ENCODE measurements around the gene PLA2G4A. TPM values are rescaled to one million over a fixed set of nuclear protein-coding genes. Genes with fewer than 3 reads are reported as not detected.

Gene PLA2G4A
- total and polyA plus RNA-seq, 2 experiments from 2014 or later, result 1.1 to 3.8 TPM

GRCh38 chr1:186865857-186866256, 37.1 kb downstream of the PLA2G4A start:
- H3K36me3 Mint-ChIP-seq (ENCODE audit: low read depth), result no peaks in the 10 kb centered on the region
- no peak for ATAC-seq

More at GRCh38 chr1:186865857-186866256, 37.1 kb downstream of the PLA2G4A start:
- H3K4me3 Mint-ChIP-seq, result no peak overlapping the region
- TF ChIP-seq ZNF114 (CRISPR knock-in tag; IDR thresholded peaks at IDR 0.05), result no peak
- TF ChIP-seq EZH2phosphoT487 (IDR thresholded peaks at IDR 0.05; ENCODE audit: unreplicated experiment), result no peak
- TF ChIP-seq CTCF (conservative IDR thresholded peaks at IDR 0.05; ENCODE audit: low read depth in 2 of 2), result no peak
- no peak for TF ChIP-seq ETS1 (IDR thresholded peaks at IDR 0.05)
- TF ChIP-seq ZNF462 (CRISPR knock-in tag; IDR thresholded peaks at IDR 0.05), result no peak
- TF ChIP-seq STAT1 (IDR thresholded peaks at IDR 0.05; ENCODE audit: unreplicated experiment), result no peak
- no peak for TF ChIP-seq JUNB (IDR thresholded peaks at IDR 0.05; ENCODE audit: unreplicated experiment)
- no peak for TF ChIP-seq ZNF331 (CRISPR knock-in tag; IDR thresholded peaks at IDR 0.05; ENCODE audit: low read depth)
- no peak for TF ChIP-seq EZH2 (IDR thresholded peaks at IDR 0.05; ENCODE audit: low read depth, unreplicated experiment)
- no peak for TF ChIP-seq POLR2AphosphoS5 (IDR thresholded peaks at IDR 0.05; ENCODE audit: low read depth)
- TF ChIP-seq CREB1 (CRISPR knock-in tag; IDR thresholded peaks at IDR 0.05; ENCODE audit: low read depth), result no peak
- no peak for TF ChIP-seq REST (IDR thresholded peaks at IDR 0.05; ENCODE audit: unreplicated experiment)
- TF ChIP-seq NANOG (IDR thresholded peaks at IDR 0.05; ENCODE audit: borderline replicate concordance), result no peak
- Histone ChIP-seq H3K36me3 (ENCODE audit: insufficient read depth) (no peaks in the 10 kb centered on the region), H3F3A (replicated peaks; ENCODE audit: low read depth) (no peaks in the 10 kb centered on the region), H3K4me3 (no peak overlapping the region), H3K9me2 (ENCODE audit: insufficient read depth) (no peaks in the 10 kb centered on the region), H3K79me2 (replicated peaks; ENCODE audit: insufficient read depth) (no peaks in the 10 kb centered on the region), H3K4me2 (no peak overlapping the region), H2AFZ (no peak overlapping the region), H4K20me1 (replicated peaks; ENCODE audit: insufficient read depth) (no peaks in the 10 kb centered on the region), H3K27me3 (ENCODE audit: insufficient read depth) (no peaks in the 10 kb centered on the region), H3K4me1 (ENCODE audit: insufficient read depth) (peaks cover 9% of the 10 kb centered on the region; the same call in 1 of the 2 replicates), H3K27ac (ENCODE audit: low read depth) (no peak overlapping the region)
- DNase-seq (ENCODE audit: low spot score), result no peak
- H3K4me1 Mint-ChIP-seq, result peaks cover 9% of the 10 kb centered on the region
- H3K27ac Mint-ChIP-seq, result no peak overlapping the region
- peaks cover 2% of the 10 kb centered on the region for H3K27me3 Mint-ChIP-seq (ENCODE audit: insufficient read depth, low read depth, poor library complexity)
- no peaks in the 10 kb centered on the region for H3K9me3 Mint-ChIP-seq
